ENCODE measurements around the gene CDC16. TPM values are rescaled to one million over a fixed set of nuclear protein-coding genes. Genes with fewer than 3 reads are reported as not detected.

CDC16 gene
- total RNA-seq, 1 experiment from 2014 or later, result 29.6 TPM

- no peak for DNase-seq (ENCODE audit: extremely low read depth, low read depth)
Observed at GRCh38 chr13:114296448-114296847, 61.8 kb downstream of the CDC16 start.

GRCh38 chr13:114296902-114297301, 62.2 kb downstream of the CDC16 start:
- DNase-seq (ENCODE audit: extremely low read depth, low read depth), result no peak

DNA sequence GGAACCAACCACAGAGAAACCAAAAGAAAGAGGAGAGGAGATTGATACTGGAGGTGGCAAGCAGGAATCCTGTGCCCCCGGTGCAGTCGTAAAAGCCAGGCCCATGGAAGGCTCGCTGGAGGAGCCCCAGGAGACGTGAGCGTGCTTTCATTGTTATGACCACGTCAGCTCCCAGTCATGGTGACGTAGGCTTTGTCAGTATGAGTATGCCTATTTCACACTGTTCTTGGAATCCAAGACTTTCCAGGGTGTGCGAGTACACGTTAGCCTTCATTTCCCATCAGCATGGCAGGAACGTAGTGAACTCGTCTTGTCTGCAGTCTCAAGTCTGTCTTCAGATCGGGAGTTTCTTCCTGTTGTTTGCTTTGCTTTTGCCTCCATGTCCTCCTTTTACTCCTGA, 64.2 kb downstream of the CDC16 start:
- DNase-seq (ENCODE audit: extremely low read depth, low read depth), result no peak

- no peak for DNase-seq (ENCODE audit: extremely low read depth, low read depth)
Observed at GRCh38 chr13:114299604-114300305, 65.1 kb downstream of the CDC16 start.

GRCh38 chr13:114303700-114304327, 69.1 kb downstream of the CDC16 start:
- DNase-seq (ENCODE audit: extremely low read depth, low read depth), result no peak

GRCh38 chr13:114304346-114305034, 69.8 kb downstream of the CDC16 start:
- DNase-seq (ENCODE audit: extremely low read depth, low read depth), result no peak

DNA sequence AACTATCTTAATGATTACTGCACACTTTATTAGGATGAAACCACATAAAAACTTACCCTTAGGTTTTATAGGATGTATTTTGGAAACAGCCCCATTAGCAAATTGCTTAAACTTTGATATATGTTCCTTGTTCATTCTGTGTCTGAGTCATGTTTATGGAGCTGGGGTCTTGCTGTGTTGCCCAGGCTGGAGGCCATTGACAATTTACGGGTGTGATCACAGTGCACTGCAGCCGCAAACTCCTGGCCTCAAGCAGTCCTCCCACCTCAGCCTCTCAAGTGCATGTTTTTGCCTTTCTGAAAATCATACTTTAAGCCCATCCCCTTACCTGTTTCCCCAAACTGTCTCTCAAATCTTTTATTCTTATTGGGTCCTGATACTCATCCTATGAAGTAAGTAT, 74.4 kb downstream of the CDC16 start:
- DNase-seq (ENCODE audit: extremely low read depth, low read depth), result no peak

DNA sequence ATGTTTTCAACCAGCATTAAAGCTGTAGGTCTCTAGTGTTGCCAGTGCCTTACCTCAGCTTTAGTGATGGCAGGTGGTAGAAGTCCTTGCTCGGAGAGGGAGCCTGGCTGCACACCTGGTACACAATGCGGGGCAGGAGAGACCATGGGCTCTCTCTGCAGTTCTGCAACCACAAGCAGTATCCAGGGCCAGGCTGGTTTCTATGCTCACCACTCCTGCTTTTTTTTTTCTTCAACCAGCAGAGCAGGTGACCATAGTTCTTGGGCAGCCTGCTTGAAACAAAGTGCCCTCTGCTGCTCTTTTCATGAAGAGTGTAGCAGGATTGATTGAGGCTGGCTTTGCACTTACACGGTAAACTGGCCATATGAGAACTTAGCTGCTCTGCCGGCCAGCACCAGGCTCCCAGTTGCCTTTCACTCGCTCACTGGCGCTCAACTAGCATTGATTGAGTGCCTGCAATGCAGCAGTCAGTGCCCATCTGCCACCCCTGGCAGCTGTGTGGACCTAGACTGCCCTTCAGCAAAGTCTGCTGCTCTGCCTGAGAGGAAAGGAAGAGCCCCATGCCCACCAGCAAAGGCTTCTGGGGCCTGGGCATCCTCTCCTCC, 75.2 kb downstream of the CDC16 start:
- no peak for DNase-seq (ENCODE audit: extremely low read depth, low read depth)

- no peak for DNase-seq (ENCODE audit: extremely low read depth, low read depth)
Observed at GRCh38 chr13:114310956-114311355, 76.3 kb downstream of the CDC16 start.

GRCh38 chr13:114311387-114311786, 76.7 kb downstream of the CDC16 start:
- no peak for DNase-seq (ENCODE audit: extremely low read depth, low read depth)

GRCh38 chr13:114311908-114312307, 77.2 kb downstream of the CDC16 start:
- DNase-seq (ENCODE audit: extremely low read depth, low read depth), result no peak

DNA sequence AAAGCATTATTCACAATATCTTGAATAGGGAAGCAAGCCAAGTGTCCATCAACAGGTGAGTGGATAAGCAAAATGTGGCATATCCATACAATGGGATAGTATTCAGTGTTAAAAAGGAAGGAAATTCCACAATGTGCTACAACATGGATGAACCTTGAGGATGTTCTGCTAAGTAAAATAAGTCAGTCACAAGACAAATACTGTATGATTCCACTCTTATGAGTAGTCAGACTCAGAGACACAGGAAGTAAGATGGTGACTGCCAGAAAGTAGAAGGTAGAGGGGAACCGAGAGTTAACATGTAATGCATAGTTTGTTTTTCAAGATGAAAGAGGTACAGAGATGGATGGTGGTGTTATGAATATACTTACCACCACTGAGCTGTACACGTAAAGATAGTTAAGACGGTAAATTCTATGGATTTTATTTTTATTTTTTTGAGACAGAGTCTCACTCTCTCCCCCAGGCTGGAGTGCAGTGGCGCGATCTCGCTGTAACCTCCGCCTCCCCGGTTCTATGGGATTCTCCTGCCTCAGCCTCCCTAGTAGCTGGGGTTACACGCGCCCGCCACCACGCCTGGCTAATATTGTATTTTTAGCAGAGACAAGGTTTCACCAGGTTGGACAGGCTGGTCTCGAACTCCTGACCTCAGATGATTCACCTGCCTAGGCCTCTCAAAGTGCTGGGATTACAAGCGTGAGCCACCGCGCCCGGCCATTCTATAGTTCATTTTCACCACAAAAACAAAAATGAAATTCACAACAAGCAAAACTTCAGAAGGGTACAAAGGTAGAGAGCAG, 78.6 kb downstream of the CDC16 start:
- DNase-seq (ENCODE audit: extremely low read depth, low read depth), result no peak

- peak; percentile 90 for DNase-seq (ENCODE audit: extremely low read depth, low read depth)
Observed at GRCh38 chr13:114314074-114314912, 79.6 kb downstream of the CDC16 start, which contains the start of gene CHAMP1. Gene CHAMP1, plus strand, starts transcription at chr13:114314503. Its CDS starts 9,340 bp downstream, at chr13:114323843.

- no peak for DNase-seq (ENCODE audit: extremely low read depth, low read depth)
Observed at GRCh38 chr13:114315074-114315785, 80.5 kb downstream of the CDC16 start.

DNA sequence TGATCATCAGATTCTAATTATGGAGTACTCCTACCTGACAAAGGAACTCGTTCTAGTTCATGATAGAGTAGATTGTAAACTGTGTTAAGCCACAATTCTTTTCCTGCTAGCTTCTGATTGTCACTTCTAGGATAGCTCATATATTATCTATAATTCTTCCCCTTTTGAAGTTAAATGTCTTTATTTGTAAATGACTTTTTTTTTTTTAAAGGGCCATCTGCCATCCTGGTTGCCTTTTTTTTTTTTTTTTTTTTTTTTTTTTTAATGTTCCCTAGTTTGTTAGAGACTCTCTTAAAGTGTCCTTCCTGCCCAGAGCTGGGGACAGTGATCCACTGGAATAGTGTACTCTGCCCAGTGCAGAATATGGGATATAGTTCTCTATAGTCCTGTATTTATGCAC, 83.9 kb downstream of the CDC16 start:
- no peak for DNase-seq (ENCODE audit: extremely low read depth, low read depth)

DNA sequence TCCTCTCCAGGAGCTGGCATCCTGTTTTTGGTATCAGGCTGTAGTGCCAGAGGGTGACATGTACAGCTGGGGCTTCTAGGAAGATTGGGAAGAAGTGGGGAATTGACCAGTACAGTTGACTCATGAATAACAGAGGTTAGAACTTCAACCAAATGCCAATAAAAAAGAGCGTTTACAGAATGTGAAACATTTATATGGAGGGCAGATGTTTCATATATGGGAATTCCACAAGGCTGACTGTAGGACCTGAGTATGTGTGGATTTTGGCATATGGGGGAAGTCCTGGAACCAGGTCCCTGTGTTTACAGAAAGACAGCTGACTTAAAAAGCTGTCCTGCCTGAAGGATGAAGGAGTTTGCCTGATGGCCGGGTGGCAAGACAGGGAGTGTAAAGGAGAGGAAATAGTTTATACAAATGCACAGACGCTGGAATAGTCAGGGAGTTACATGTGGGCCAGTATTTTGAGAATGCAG, 84.8 kb downstream of the CDC16 start:
- no peak for DNase-seq (ENCODE audit: extremely low read depth, low read depth)

- no peak for DNase-seq (ENCODE audit: extremely low read depth, low read depth)
Observed at GRCh38 chr13:114320065-114320464, 85.4 kb downstream of the CDC16 start.

- DNase-seq (ENCODE audit: extremely low read depth, low read depth), result no peak
Observed at GRCh38 chr13:114321256-114321655, 86.6 kb downstream of the CDC16 start.
